Activated CD4-positive, alpha-beta T cell treated with anti-CD3 and anti-CD28 coated beads for 1 hour (primary cell): ENCODE measurements around the gene RCL1.
"Not testable (repeated sequence)": the region's sequence is repeated elsewhere in the genome, so short reads cannot be mapped to it uniquely, and the experiment has no call there.

ENCODE experiments used
- DNase-seq: peaks from one replicate; pipeline ENCODE4 v3.0.0-alpha.2; 2020

The RCL1 gene, protein sequence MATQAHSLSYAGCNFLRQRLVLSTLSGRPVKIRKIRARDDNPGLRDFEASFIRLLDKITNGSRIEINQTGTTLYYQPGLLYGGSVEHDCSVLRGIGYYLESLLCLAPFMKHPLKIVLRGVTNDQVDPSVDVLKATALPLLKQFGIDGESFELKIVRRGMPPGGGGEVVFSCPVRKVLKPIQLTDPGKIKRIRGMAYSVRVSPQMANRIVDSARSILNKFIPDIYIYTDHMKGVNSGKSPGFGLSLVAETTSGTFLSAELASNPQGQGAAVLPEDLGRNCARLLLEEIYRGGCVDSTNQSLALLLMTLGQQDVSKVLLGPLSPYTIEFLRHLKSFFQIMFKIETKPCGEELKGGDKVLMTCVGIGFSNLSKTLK

DNA sequence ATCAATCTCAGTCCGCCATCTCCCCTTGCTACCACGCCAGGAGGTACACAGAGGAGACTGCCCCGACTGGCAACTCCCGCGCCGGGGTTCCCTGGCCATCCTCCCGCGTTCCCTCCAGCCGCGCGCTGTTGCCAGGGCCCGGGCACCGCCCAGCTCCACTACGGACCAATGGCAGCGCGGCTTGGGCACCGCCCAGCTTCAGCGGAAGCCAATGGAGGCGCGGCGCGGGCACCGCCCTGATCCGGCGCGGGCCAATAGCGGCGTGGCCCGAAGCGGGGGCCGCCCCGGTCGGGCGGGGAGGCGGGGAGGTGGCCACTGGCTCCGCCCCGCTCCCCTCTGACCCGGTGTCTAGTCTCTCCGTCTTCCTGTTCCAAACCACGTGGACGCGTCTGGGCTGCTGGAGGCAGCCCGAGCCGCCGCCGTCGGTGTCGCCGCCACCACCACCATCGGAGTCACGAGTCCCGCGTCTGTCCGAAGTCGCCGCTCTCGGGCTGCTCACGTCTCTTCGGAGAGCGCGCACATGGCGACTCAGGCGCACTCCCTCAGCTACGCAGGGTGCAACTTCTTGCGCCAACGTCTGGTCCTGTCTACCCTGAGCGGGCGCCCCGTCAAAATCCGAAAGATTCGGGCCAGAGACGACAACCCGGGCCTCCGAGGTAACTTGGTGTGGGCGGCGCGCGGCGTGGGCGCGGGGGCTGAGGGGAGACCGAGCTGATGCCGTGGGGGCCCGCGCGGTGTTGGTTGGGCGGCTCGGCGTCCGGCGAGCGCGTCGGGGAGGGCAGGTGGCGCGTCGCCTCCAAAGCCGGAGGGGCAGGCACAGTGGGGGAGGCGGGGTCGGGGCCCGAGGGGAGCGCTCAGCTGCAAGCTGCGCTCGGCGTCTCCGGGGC is at the start of gene RCL1:
TSS of gene RCL1 (plus strand) at position 373 of the 887 bp plus-strand sequence. CDS start at position 521, 148 bp downstream.
- peak; percentile 94 for DNase-seq

DNA sequence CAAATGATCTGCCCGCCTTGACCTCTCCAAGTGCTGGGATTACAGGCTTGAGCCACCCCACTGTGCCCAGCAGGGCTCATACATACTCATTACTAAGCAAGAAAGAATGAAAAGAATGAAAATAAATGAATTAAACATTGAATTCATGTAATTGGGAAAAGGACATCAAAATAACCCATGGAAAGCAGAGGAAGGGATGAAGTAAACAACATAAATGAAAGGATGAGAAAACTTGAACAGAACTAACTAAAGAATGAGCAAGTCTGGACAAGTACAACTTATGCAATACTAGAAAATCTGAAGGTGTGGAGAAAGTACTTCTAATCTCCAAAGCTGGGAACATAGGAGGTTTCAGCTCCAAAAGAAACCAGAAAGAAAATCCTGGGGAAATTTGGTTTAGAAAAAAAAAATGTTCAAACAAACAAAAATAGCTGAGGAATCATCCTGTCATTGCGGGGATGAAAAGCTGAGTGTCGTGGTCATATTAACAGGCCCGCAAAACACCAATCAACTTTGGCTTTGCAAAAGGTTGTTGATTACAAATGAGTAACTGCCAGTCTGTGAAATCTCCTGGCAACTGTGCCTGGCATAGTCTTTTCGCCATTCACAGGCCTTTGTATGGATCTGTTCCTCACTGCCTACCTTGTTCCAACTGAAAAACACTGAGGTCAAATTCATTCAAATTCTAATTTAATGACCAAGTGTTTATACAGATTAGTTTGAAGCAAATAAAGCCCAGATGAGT is 49.4 kb upstream of the RCL1 start:
- DNase-seq, result no peak

DNA sequence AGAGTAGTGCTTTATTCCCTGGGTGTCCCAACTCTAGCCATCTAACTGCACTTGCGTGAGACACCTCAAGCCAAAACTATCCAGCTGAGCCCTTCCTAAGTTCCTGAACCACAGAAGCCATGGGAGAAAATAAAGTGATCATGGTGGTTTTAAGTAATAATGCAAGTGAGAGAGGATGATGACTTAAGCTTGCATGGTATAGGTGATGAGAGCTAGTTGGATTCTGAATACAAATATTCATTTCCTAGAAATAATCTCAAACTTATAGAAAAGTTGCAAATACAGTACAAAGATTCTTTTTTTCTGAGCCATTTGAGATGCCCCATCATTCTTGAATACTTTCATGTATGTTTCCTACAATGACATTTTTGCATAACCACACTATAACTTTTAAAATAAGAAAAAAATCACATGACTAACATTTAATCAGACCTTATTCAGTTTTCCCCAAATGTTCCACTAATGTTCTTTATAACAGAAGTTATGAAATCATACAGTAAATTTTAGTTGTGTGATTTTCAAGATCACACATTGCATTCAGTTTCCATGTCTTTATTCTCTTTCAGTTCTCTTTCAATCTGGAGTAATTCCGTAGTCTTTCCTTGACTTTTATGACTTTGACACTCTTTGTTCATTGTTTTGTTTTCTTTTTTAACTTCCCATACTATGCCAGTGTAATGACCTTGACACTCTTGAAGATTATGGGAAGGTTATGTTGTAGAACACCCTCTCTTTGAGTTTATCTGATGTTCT is 46.3 kb upstream of the RCL1 start:
- no peak for DNase-seq

DNA sequence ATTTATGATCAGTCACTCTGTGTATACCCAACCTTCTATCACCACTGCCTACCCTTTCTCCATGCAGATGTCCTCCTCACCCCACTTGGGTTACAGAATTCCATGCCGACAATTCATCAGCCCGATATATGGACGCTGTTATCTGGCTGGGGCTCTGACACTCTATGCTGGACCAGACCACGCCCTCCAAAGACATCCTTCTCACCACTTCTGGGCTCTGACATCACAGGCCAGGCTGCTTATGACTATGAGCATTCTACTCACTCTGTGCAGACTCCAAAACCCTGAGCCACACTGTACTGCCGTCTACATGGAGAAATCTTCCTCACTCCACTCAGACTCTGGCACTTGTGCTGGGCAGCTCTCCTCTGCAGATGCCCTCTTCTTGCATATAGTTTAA is 44.1 kb upstream of the RCL1 start:
- DNase-seq, result no peak

DNA sequence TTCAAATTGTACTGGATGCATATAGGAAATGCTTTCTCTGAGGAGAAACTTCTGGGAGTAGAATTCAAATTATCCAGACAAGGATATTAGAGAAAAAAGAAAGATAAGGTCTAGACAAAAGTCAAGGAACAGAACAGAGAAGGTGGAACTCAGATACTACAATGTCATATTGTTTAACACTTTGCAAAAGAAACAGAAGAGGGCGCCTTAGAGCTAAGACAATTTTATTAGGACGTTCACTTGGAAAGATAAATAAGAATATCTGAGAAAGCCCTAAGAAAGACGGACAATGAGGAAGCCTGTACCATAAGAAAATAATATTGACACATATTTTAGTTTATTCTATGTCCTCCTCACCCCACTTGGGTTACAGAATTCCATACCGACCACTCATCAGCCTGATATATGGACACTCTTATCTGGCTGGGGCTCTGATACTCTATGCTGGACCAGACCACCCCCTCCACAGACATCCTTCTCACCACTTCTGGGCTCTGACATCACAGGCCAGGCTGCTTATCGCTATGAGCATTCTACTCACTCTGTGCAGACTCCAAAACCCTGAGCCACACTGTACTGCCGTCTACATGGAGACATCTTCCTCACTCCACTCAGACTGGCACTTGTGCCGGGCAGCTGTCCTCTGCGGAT is 42.6 kb upstream of the RCL1 start:
- DNase-seq, result no peak

DNA sequence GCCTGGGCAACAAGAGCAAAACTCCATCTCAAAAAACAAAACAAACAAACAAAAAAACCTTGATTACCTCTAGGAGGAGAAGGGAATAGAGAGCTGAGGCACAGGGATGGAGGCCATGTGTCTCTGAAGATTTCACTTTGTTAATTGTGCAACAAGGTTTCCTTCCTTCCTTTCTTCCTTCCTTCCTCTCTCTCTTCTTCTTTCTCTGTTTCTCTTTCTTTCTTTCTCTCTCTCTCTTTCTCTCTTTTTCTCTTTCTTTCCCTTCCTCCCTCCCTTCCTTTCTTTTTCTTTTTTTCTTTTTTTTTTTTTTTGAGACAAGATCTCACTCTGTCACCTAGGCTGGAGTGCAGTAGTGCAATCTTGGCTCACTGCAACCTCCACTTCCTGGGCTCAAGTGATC is 38.2 kb upstream of the RCL1 start:
- not testable (repeated sequence) for DNase-seq

GRCh38 chr9:4755026-4755609 is 37.6 kb upstream of the RCL1 start:
- DNase-seq, result no peak

GRCh38 chr9:4756420-4756819 is 36.3 kb upstream of the RCL1 start:
- DNase-seq, result no peak

DNA sequence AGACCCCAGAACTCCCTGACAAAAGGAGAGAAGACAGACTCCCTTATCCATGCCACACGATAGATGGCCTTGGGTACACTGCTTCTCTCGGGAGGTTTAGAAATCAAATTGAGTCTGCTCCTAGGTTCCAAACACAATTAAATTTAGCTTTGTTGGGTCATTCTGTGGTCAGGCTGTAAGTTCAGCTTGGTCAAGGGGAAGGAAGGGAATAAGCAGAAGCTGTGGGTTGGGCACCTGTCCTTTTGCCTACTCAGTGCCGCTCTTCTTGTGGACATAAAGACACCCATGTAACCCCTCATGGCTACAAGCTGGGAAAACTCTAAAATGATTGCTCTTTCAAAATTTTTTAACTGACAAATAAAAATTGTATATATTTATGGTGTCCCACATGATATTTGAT is 32.6 kb upstream of the RCL1 start:
- DNase-seq, result no peak

DNA sequence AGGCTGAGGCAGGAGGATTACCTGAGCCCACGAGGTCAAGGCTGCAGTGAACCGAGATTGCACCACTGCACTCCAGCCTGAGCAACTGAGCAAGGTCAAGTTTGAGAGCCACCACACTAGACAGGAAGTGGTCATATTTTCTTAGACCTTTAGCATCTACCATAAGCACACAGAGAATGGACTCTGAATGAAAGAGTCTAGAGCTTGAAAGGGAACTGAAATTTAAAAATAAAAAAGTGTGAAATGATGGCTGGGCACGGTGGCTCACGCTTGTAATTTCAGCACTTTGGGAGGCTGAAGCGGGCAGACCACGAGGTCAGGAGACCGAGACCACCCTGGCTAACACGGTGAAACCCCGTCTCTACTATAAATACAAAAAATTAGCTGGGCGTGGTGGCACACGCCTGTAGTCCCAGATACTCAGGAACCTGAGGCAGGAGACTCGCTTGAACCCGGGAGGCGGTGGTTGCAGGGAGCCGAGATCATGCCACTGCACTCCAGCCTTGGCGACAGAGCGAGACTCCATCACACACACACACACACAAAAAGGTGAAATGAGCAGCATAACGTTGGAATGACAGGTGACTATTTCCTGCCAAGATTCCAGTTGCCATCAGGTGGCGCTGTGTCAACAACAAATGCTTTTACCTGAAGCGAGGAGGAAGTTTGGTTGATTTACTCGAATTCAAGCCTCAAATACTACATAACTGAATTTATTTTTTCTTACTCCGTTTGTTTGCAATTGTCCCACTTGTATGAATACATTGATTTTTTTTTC is 30.4 kb upstream of the RCL1 start:
- DNase-seq, result peak; percentile 67

DNA sequence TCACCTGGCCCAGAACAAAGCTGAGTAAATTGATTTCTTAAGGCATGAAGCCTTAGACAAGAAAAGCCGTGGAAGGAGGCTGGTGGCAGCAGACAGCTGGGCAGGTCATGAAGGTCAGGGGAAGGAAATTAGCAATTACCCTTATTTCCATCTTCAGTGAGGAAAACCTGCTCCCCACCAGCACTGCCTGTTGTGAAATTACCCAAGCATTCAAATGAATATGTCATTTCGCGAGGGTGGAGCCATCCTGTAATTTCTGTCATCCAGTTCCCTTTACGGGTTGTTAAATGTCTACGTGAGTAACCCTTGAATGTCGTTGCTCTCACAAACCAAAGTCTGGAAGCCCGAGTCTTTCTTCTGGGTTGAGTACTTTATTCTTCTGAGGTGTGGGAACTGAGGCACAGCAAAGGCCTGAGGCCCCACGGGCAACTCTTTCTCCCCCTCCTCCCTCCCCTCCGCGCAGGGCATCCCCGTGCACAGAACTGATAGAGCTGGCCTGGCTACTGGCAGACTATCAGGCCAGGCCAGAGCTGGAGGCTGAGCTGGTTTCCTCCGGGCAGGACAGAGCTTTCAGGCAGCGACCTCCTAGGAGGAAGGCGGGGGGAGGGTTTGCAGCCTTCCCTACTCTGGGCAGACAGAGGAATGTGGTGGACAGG is 29.7 kb upstream of the RCL1 start:
- DNase-seq, result no peak

DNA sequence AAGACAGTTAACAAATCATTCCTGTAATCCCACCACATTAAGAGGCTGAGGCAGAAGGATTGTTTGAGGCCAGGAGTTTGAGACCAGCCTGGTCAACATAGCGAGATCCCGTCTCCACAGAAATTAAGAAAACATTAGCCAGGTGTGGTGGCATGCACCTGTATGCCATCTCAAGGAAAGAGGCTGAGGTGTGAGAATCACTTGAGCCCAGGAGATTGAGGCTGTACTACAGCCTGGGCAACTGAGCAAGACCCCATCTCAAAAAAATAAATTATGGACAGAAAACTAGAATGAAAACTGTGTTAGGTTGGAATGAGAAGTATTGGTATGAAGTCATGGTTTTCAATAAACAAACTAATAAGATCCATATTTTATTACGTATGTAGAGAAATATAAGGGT is 28.7 kb upstream of the RCL1 start:
- DNase-seq, result no peak

DNA sequence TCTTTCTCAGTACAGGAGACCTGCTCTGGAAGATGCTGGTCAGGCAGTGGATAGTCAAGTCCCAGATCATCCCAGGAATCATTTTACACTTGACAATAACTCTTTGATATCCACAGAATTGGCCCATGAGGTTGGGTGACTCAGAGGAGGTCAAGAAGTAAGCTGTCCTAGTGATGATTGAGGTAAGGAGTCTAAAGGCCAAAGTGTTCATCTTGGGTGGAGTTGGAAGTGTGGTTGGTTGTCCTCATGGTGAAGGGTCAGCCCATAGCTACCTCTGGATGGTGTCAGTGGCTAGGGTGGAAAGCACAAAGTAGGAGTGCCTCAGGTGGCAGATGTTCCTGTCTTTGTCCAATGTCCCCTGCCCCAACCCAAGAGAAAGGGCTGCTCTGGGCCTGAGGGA is 24.1 kb upstream of the RCL1 start:
- no peak for DNase-seq

- no peak for DNase-seq
Observed at GRCh38 chr9:4769321-4770080, 23.2 kb upstream of the RCL1 start.

GRCh38 chr9:4771788-4772187 is 21.0 kb upstream of the RCL1 start:
- DNase-seq, result no peak

DNA sequence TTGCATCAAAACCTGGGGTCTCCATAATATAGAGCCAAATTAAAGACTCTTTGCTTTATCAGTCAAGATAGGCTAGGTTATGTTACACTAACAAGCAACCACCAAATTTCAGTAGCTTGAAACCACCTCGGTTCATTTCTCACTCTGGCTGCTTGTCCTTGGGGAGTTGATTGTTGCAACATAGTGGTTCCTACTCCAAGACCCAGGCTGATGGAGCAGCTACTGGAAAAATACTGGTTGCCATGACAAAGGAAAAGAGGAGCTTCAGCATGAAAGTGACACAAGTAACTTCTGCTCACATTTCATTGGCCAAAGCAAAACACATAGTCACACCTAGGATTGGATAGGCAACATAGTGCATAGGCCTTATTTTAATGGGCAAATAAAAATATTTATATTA is 18.5 kb upstream of the RCL1 start:
- DNase-seq, result no peak

DNA sequence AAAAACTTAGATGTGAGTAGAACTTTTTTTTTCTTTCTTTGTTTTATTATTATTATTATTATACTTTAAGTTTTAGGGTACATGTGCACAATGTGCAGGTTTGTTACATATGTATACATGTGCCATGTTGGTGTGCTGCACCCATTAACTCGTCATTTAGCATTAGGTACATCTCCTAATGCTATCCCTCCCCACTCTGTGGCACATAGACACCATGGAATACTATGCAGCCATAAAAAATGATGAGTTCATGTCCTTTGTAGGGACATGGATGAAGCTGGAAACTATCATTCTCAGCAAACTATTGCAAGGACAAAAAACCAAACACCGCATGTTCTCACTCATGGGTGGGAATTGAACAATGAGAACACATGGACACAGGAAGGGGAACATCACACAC is 17.8 kb upstream of the RCL1 start:
- DNase-seq, result not testable (repeated sequence)

DNA sequence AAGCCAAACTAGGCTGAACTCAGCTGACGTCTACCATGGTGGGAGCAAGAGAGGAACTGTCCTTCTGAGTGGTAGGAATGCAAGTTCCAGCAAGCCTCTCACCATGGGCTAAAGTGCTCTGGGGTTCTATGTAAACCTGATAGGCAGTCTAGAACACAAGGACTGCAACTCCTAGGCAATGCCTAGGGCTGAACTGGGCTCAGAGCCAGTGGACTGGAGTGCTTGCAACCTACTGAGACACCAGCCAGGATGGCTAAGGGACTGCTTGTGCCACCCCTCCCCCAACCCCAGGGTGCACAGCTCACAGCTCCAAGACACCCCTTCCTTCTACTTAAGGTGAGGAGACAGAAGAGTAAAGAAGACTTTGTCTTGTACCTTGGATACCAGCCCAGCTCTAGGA is 12.1 kb upstream of the RCL1 start:
- DNase-seq, result no peak

DNA sequence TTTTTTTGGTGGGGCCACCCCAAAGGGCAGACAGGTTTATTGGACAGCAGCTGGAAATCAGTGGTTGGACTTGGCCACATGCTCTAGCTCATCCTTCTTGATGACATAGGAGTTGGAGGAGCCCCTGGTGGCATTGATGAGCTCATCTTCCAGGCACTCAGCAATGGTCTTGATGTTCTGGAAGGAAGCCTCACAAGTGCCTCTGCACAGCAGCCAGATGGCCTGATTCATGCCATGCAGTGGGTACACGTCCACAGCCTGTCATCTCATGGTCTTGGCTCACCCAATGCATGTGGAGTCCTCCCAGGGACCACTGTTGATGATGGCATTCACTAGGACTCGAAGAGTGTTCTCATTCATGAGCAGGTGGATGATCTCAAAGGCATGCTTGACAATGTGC is 11.3 kb upstream of the RCL1 start:
- no peak for DNase-seq

- not testable (repeated sequence) for DNase-seq
Observed at GRCh38 chr9:4783191-4783590, 9.6 kb upstream of the RCL1 start.
